Sigmoid colon (tissue), 7 donors: ENCODE data around the gene FUT8. TPM values are rescaled to one million over a fixed set of nuclear protein-coding genes. Genes with fewer than 3 reads are reported as not detected.

Experiments
- DNase-seq: peaks from one replicate; pipeline ENCODE4 v3.0.0-alpha.2; 2019
- H3K27ac ChIP-seq, 4 donors: fragments of 200-600 bp; sonication (generic); one replicate each; pipeline ENCODE4 v1.5.1; 2016 to 2019; ENCODE audit warnings: mild to moderate bottlenecking in 1 of 4
- H3K27me3 ChIP-seq, 3 donors: fragments of 200-600 bp; sonication (generic); one replicate each; pipeline ENCODE4 v1.5.1; 2019; ENCODE audit warnings: mild to moderate bottlenecking in 1 of 3
- H3K36me3 ChIP-seq, 4 donors: fragments of 200-600 bp; sonication (generic); one replicate each; pipeline ENCODE4 v1.5.1; 2016 to 2019
- H3K4me1 ChIP-seq, 4 donors: fragments of 200-600 bp; sonication (generic); one replicate each; pipeline ENCODE4 v1.5.1; 2017 to 2019
- H3K4me3 ChIP-seq, 4 donors: fragments of 200-600 bp; sonication (generic); one replicate each; pipeline ENCODE4 v1.5.1; 2017 to 2019; ENCODE audit warnings: mild to moderate bottlenecking in 2 of 4, moderate library complexity in 1 of 4
- H3K9me3 ChIP-seq, 4 donors: fragments of 200-600 bp in 3 of 4; sonication (generic) in 3 of 4; one replicate each; pipeline versions ENCODE4 v1.5.1 to v1.6.1; 2013 to 2019
- CTCF ChIP-seq, 4 experiments: fragments of 450-650 bp in 3 of 4; fragments of 200-600 bp in 1 of 4; IDR thresholded peaks; one replicate each; pipeline ENCODE4 v1.5.1; 2016 to 2019; ENCODE audit warnings: antibody characterized with exemption in 4 of 4, mild to moderate bottlenecking in 3 of 4, moderate library complexity in 2 of 4
- EP300 ChIP-seq, 4 donors: sonication (generic); formaldehyde crosslinking; IDR thresholded peaks; one replicate each; pipeline ENCODE4 v1.6.1; 2017; ENCODE audit warnings: antibody characterized with exemption in 4 of 4
- POLR2A ChIP-seq, 2 donors: fragments of 450-650 bp; IDR thresholded peaks; one replicate each; pipeline ENCODE4 v1.6.1; 2016; ENCODE audit warnings: antibody characterized with exemption in 2 of 2, mild to moderate bottlenecking in 2 of 2, moderate library complexity in 2 of 2
- POLR2AphosphoS5 ChIP-seq, 4 donors: sonication (generic); formaldehyde crosslinking; IDR thresholded peaks; one replicate each; pipeline ENCODE4 v1.6.1; 2017; ENCODE audit warnings: antibody characterized with exemption in 4 of 4
- WGBS, 2 donors: extraction: QIAGEN DNeasy Blood & Tissue Kit; methylation state at CpG; one replicate each; pipeline ENCODE4 v1.1.7; 2013; 5-methylcytosine and 5-hydroxymethylcytosine counted together
- intact Hi-C: fragments of 100-400 bp; cut with DNase I; formaldehyde crosslinking; loops from one replicate; pipeline ENCODE4 v1.15.1; 2023
- polyA plus RNA-seq, 3 donors: library from polyadenylated mRNA; stranded (reverse); fragments of 200-250 nt; gene quantifications; one replicate each; pipeline ENCODE4 v1.2.3, GENCODE V29; 2013
- total RNA-seq, 4 donors: library from RNA; depleted of rRNA; stranded (reverse); fragments of >200 nt; gene quantifications; one replicate each; pipeline ENCODE4 v1.1.0, GENCODE V29; 2016
- donor health status: healthy with polysubstance abuse.
- donor health status: Bipolar disorder and iron deficiency.
- donor health status: healthy.

The FUT8 gene
- total and polyA plus RNA-seq, 7 donors: 2.5 to 53.9 (median 22.0) TPM

GRCh38 chr14:65745396-65746190 lies 333.1 kb downstream of the FUT8 start:
- TF ChIP-seq POLR2A (IDR thresholded peaks at IDR 0.05) (no peak), POLR2AphosphoS5 (IDR thresholded peaks at IDR 0.05) (no peak), CTCF (IDR thresholded peaks at IDR 0.05) (no peak), EP300 (IDR thresholded peaks at IDR 0.05) (no peak)
- Histone ChIP-seq H3K4me3 (no peak overlapping the region), H3K27ac (no peak overlapping the region), H3K9me3 (no peaks in the 10 kb centered on the region), H3K27me3 (no peaks in the 10 kb centered on the region), H3K4me1 (no peaks in the 10 kb centered on the region), H3K36me3 (peaks cover 0 to 16% (median 0%) of the 10 kb centered on the region in 4 donors)
- DNase-seq: no peak
- 96 to 97% methylated on average over 8 of the region's 8 CpGs for WGBS, 2 donors
- intact Hi-C loops: no loop called here

GRCh38 chr14:65748796-65749195 lies 336.3 kb downstream of the FUT8 start:
- WGBS, 2 donors: 93 to 98% methylated on average over 2 of the region's 2 CpGs
- intact Hi-C loops: no loop called here
- TF ChIP-seq POLR2AphosphoS5 (IDR thresholded peaks at IDR 0.05) (no peak), CTCF (IDR thresholded peaks at IDR 0.05) (no peak), EP300 (IDR thresholded peaks at IDR 0.05) (no peak), POLR2A (IDR thresholded peaks at IDR 0.05) (no peak)
- H3K36me3 ChIP-seq: no peaks in the 10 kb centered on the region
- DNase-seq: no peak
- H3K9me3 ChIP-seq: no peaks in the 10 kb centered on the region
- no peaks in the 10 kb centered on the region for H3K27me3 ChIP-seq
- H3K27ac ChIP-seq: no peak overlapping the region
- no peaks in the 10 kb centered on the region for H3K4me1 ChIP-seq
- no peak overlapping the region for H3K4me3 ChIP-seq

GRCh38 chr14:65749287-65749686 lies 336.8 kb downstream of the FUT8 start:
- no peaks in the 10 kb centered on the region for H3K36me3 ChIP-seq
- H3K4me1 ChIP-seq: no peaks in the 10 kb centered on the region
- no peak for DNase-seq
- no peaks in the 10 kb centered on the region for H3K27me3 ChIP-seq
- intact Hi-C loops: no loop called here
- H3K4me3 ChIP-seq: no peak overlapping the region
- 87% methylated on average over 3 of the region's 3 CpGs for WGBS, 2 donors
- no peak for TF ChIP-seq CTCF (IDR thresholded peaks at IDR 0.05)
- no peak for TF ChIP-seq POLR2A (IDR thresholded peaks at IDR 0.05)
- TF ChIP-seq POLR2AphosphoS5 (IDR thresholded peaks at IDR 0.05): no peak
- no peak for TF ChIP-seq EP300 (IDR thresholded peaks at IDR 0.05)
- H3K9me3 ChIP-seq: no peaks in the 10 kb centered on the region
- H3K27ac ChIP-seq: no peak overlapping the region

GRCh38 chr14:65750906-65751305 lies 338.4 kb downstream of the FUT8 start:
- intact Hi-C loops: no loop called here
- DNase-seq: no peak
- Histone ChIP-seq H3K27ac (no peak overlapping the region), H3K9me3 (no peaks in the 10 kb centered on the region), H3K27me3 (no peaks in the 10 kb centered on the region), H3K4me3 (no peak overlapping the region), H3K36me3 (no peaks in the 10 kb centered on the region), H3K4me1 (no peaks in the 10 kb centered on the region)
- WGBS, 2 donors: 11 to 38% methylated on average over 1 of the region's 1 CpG
- TF ChIP-seq EP300 (IDR thresholded peaks at IDR 0.05) (no peak), POLR2AphosphoS5 (IDR thresholded peaks at IDR 0.05) (no peak), CTCF (IDR thresholded peaks at IDR 0.05) (no peak), POLR2A (IDR thresholded peaks at IDR 0.05) (no peak)

- WGBS, 2 donors: 57 to 73% methylated on average over 3 of the region's 3 CpGs
- no peaks in the 10 kb centered on the region for H3K9me3 ChIP-seq
- no peak for DNase-seq
- H3K27ac ChIP-seq: no peak overlapping the region
- intact Hi-C loops: no loop called here
- H3K4me3 ChIP-seq: no peak overlapping the region
- H3K36me3 ChIP-seq: no peaks in the 10 kb centered on the region
- no peaks in the 10 kb centered on the region for H3K27me3 ChIP-seq
- TF ChIP-seq CTCF (IDR thresholded peaks at IDR 0.05): no peak
- no peak for TF ChIP-seq POLR2AphosphoS5 (IDR thresholded peaks at IDR 0.05)
- TF ChIP-seq POLR2A (IDR thresholded peaks at IDR 0.05): no peak
- TF ChIP-seq EP300 (IDR thresholded peaks at IDR 0.05): no peak
- H3K4me1 ChIP-seq: no peaks in the 10 kb centered on the region
Observed at GRCh38 chr14:65751510-65751909, 339.0 kb downstream of the FUT8 start.
